ENCODE results near the gene TC2N.

DNA sequence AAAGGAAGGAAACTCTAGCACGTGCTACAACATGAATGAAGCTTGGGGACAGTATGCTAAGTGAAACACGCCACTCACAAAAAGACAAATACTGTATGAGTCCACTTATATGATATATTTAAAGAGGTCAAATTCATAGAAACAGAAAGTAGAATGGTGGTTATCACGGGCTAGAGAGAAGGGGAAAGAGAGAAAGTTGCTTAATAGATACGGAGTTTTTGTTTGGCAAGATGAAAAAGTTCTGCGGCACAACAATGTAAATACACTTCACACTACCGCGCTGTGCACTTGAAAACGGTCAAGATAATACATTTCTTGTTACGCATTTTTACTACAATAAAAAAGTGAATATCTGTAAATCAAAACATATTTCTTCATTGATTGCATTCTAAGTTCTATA is 42.9 kb upstream of the TC2N start:
- TF ChIP-seq JUN (IDR thresholded peaks at IDR 0.05; ENCODE audit: borderline replicate concordance, insufficient read depth, insufficient read length, low read depth) (no peak), CTCF (IDR thresholded peaks at IDR 0.05; ENCODE audit: extremely low read depth in 1 of 2, insufficient read depth in 1 of 2, low read depth in 1 of 2, low read length in 2 of 2) (no peak), POLR2AphosphoS5 (IDR thresholded peaks at IDR 0.05; ENCODE audit: insufficient read depth, low read depth, low read length) (no peak), EZH2 (IDR thresholded peaks at IDR 0.05; ENCODE audit: borderline replicate concordance, low read depth, low read length, severe bottlenecking) (no peak), POLR2A (IDR thresholded peaks at IDR 0.05; ENCODE audit: low read depth, low read length) (no peak), FOS (IDR thresholded peaks at IDR 0.05; ENCODE audit: borderline replicate concordance, insufficient read depth, low read length) (no peak), MYC (IDR thresholded peaks at IDR 0.05; ENCODE audit: low read depth, low read length) (no peak), GATA2 (IDR thresholded peaks at IDR 0.05; ENCODE audit: insufficient read depth, insufficient read length, low read depth, low read length) (no peak)
- TF ChIP-seq, protein P1, sequence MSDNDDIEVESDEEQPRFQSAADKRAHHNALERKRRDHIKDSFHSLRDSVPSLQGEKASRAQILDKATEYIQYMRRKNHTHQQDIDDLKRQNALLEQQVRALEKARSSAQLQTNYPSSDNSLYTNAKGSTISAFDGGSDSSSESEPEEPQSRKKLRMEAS (IDR thresholded peaks at IDR 0.05; ENCODE audit: insufficient read depth, insufficient read length), result no peak

All from endothelial cell of umbilical vein (primary cell).